Measurements from ENCODE around the gene PGRMC1. TPM values are rescaled to one million over a fixed set of nuclear protein-coding genes. Genes with fewer than 3 reads are reported as not detected.

PGRMC1 gene
- polyA plus RNA-seq, 1 donor (not counting 4 experiments of a cell fraction or from before 2014, with no cell fraction given) = 74.3 TPM

- no peak for DNase-seq (ENCODE audit: low read depth, low spot score)
- no peaks in the 10 kb centered on the region for H3K9me3 ChIP-seq (ENCODE audit: control insufficient read depth, low read depth, low read length)
- H3K4me1 ChIP-seq (ENCODE audit: control insufficient read depth, extremely low read depth, insufficient read depth, low read length) = no peaks in the 10 kb centered on the region
- dilution Hi-C loops (cut with MboI; ENCODE audit: extremely low pct_ligation_motif_present, low sequenced_read_pairs) = no loop called here
- no peaks in the 10 kb centered on the region for H3K79me2 ChIP-seq (ENCODE audit: control insufficient read depth, insufficient read depth, low read length)
- H3K9ac ChIP-seq (ENCODE audit: control insufficient read depth, extremely low read depth, insufficient read depth, low read length) = no peak overlapping the region
- no peak for FAIRE-seq
- no peaks in the 10 kb centered on the region for H4K20me1 ChIP-seq (ENCODE audit: control insufficient read depth, extremely low read depth, insufficient read depth, low read length)
- H3K9me1 ChIP-seq (ENCODE audit: control insufficient read depth, extremely low read depth, insufficient read depth, low read length) = no peaks in the 10 kb centered on the region
- no peak overlapping the region for H3K4me3 ChIP-seq (ENCODE audit: control insufficient read depth in 2 of 3, extremely low read depth in 1 of 3, insufficient read depth in 2 of 3, low read depth in 1 of 3, low read length in 3 of 3)
- no peaks in the 10 kb centered on the region for H3K27me3 ChIP-seq (ENCODE audit: control insufficient read depth, extremely low read depth, insufficient read depth, low read length)
- no peak overlapping the region for H3K4me2 ChIP-seq (ENCODE audit: control insufficient read depth, extremely low read depth, insufficient read depth, low read depth, low read length)
- H3K27ac ChIP-seq (ENCODE audit: control insufficient read depth, insufficient read depth, low read length) = no peak overlapping the region
- no peak overlapping the region for H2AFZ ChIP-seq (ENCODE audit: control insufficient read depth, low read length)
- H3K36me3 ChIP-seq (ENCODE audit: control insufficient read depth in 2 of 2, extremely low read depth in 1 of 2, insufficient read depth in 2 of 2, low read length in 2 of 2) = no peaks in the 10 kb centered on the region
- TF ChIP-seq CTCF (optimal IDR thresholded peaks at IDR 0.05 in 1 of 3, IDR thresholded peaks at IDR 0.05 in 1 of 3, conservative IDR thresholded peaks at IDR 0.05 in 1 of 3; ENCODE audit: extremely low read depth in 1 of 3, insufficient read depth in 2 of 3, low read length in 3 of 3) = no peak
- no peak for TF ChIP-seq EZH2 (IDR thresholded peaks at IDR 0.05; ENCODE audit: low read length)
These were observed 13.2 kb upstream of the PGRMC1 start for GRCh38 chrX:119222932-119223331.

GRCh38 chrX:119223783-119224182 lies 12.3 kb upstream of the PGRMC1 start:
- FAIRE-seq = no peak
- dilution Hi-C loops (cut with MboI; ENCODE audit: extremely low pct_ligation_motif_present, low sequenced_read_pairs) = no loop called here
- H3K4me3 ChIP-seq (ENCODE audit: control insufficient read depth in 2 of 3, extremely low read depth in 1 of 3, insufficient read depth in 2 of 3, low read depth in 1 of 3, low read length in 3 of 3) = no peak overlapping the region

More at GRCh38 chrX:119223783-119224182, 12.3 kb upstream of the PGRMC1 start:
- Histone ChIP-seq H3K27me3 (ENCODE audit: control insufficient read depth, extremely low read depth, insufficient read depth, low read length) (no peaks in the 10 kb centered on the region), H3K9ac (ENCODE audit: control insufficient read depth, extremely low read depth, insufficient read depth, low read length) (no peak overlapping the region), H3K9me1 (ENCODE audit: control insufficient read depth, extremely low read depth, insufficient read depth, low read length) (no peaks in the 10 kb centered on the region), H2AFZ (ENCODE audit: control insufficient read depth, low read length) (no peak overlapping the region), H3K79me2 (ENCODE audit: control insufficient read depth, insufficient read depth, low read length) (no peaks in the 10 kb centered on the region), H4K20me1 (ENCODE audit: control insufficient read depth, extremely low read depth, insufficient read depth, low read length) (no peaks in the 10 kb centered on the region), H3K9me3 (ENCODE audit: control insufficient read depth, low read depth, low read length) (no peaks in the 10 kb centered on the region), H3K4me1 (ENCODE audit: control insufficient read depth, extremely low read depth, insufficient read depth, low read length) (no peaks in the 10 kb centered on the region), H3K4me2 (ENCODE audit: control insufficient read depth, extremely low read depth, insufficient read depth, low read depth, low read length) (no peak overlapping the region), H3K27ac (ENCODE audit: control insufficient read depth, insufficient read depth, low read length) (no peak overlapping the region), H3K36me3 (ENCODE audit: control insufficient read depth in 2 of 2, extremely low read depth in 1 of 2, insufficient read depth in 2 of 2, low read length in 2 of 2) (no peaks in the 10 kb centered on the region)
- no peak for TF ChIP-seq EZH2 (IDR thresholded peaks at IDR 0.05; ENCODE audit: low read length)
- no peak for TF ChIP-seq CTCF (optimal IDR thresholded peaks at IDR 0.05 in 1 of 3, IDR thresholded peaks at IDR 0.05 in 1 of 3, conservative IDR thresholded peaks at IDR 0.05 in 1 of 3; ENCODE audit: extremely low read depth in 1 of 3, insufficient read depth in 2 of 3, low read length in 3 of 3)
- no peak for DNase-seq (ENCODE audit: low read depth, low spot score)

All from keratinocyte (primary cell).